Activated effector memory CD4-positive, alpha-beta T cell treated with anti-CD3 and anti-CD28 coated beads, Interleukin-2, amount 50 U/mL, for 16 hours (primary cell): ENCODE measurements around the gene PCDHB10.
"Not testable (repeated sequence)": the region's sequence is repeated elsewhere in the genome, so short reads cannot be mapped to it uniquely, and the experiment has no call there.

Experiments
- DNase-seq: peaks from one replicate; pipeline ENCODE4 v3.0.0-alpha.2; 2020

PCDHB10 gene

GRCh38 chr5:141188682-141189081 lies 3.5 kb upstream of the PCDHB10 start:
- DNase-seq: not testable (repeated sequence)

- DNase-seq: not testable (repeated sequence)
Observed at GRCh38 chr5:141189131-141189530, 3.0 kb upstream of the PCDHB10 start.

GRCh38 chr5:141194332-141194731 lies 2.2 kb downstream of the PCDHB10 start:
- not testable (repeated sequence) for DNase-seq

- no peak for DNase-seq
Observed at GRCh38 chr5:141196363-141196762, 4.2 kb downstream of the PCDHB10 start.

GRCh38 chr5:141199359-141200235 lies 7.4 kb downstream of the PCDHB10 start, which contains the start of gene PCDHB11:
Gene PCDHB11 (plus strand): TSS chr5:141199627. CDS start chr5:141199775, 148 bp downstream.
- no peak for DNase-seq

GRCh38 chr5:141201126-141201525 lies 9.0 kb downstream of the PCDHB10 start:
- DNase-seq: not testable (repeated sequence)

GRCh38 chr5:141201646-141202045 lies 9.5 kb downstream of the PCDHB10 start:
- DNase-seq: not testable (repeated sequence)

- DNase-seq: no peak
Observed at GRCh38 chr5:141208478-141208877, 16.3 kb downstream of the PCDHB10 start, which contains the start of gene PCDHB12. Gene PCDHB12 (plus strand): TSS chr5:141208719. CDS start chr5:141208908, 189 bp downstream.

GRCh38 chr5:141210281-141210680 lies 18.1 kb downstream of the PCDHB10 start:
- not testable (repeated sequence) for DNase-seq

- not testable (repeated sequence) for DNase-seq
Observed at GRCh38 chr5:141210849-141211248, 18.7 kb downstream of the PCDHB10 start.

GRCh38 chr5:141213656-141214339 lies 21.6 kb downstream of the PCDHB10 start, which contains the start of gene PCDHB13:
Gene PCDHB13 (plus strand): TSS chr5:141213919. CDS start chr5:141214124, 205 bp downstream.
- DNase-seq: peak; percentile 69

- DNase-seq: not testable (repeated sequence)
Observed at GRCh38 chr5:141214583-141214982, 22.4 kb downstream of the PCDHB10 start.

GRCh38 chr5:141215504-141215903 lies 23.4 kb downstream of the PCDHB10 start:
- DNase-seq: not testable (repeated sequence)

- not testable (repeated sequence) for DNase-seq
Observed at GRCh38 chr5:141216035-141216434, 23.9 kb downstream of the PCDHB10 start.

- DNase-seq: no peak
Observed at GRCh38 chr5:141223112-141223783, 31.1 kb downstream of the PCDHB10 start, which contains the start of gene PCDHB14. Gene PCDHB14 (plus strand): TSS chr5:141223343. CDS start chr5:141223506, 163 bp downstream.

GRCh38 chr5:141224844-141225243 lies 32.7 kb downstream of the PCDHB10 start:
- DNase-seq: not testable (repeated sequence)

GRCh38 chr5:141225421-141225820 lies 33.3 kb downstream of the PCDHB10 start:
- DNase-seq: not testable (repeated sequence)

GRCh38 chr5:141234109-141234667 lies 42.0 kb downstream of the PCDHB10 start:
- DNase-seq: no peak

- not testable (repeated sequence) for DNase-seq
Observed at GRCh38 chr5:141235922-141236321, 43.8 kb downstream of the PCDHB10 start.

GRCh38 chr5:141236516-141237313 lies 44.6 kb downstream of the PCDHB10 start:
- DNase-seq: no peak

GRCh38 chr5:141241496-141241895 lies 49.3 kb downstream of the PCDHB10 start:
- no peak for DNase-seq
